Fibroblast of pulmonary artery (primary cell): ENCODE data around the gene ERLEC1.
"Not testable (repeated sequence)": the region's sequence is repeated elsewhere in the genome, so short reads cannot be mapped to it uniquely, and the experiment has no call there.

Experiments
- DNase-seq: peaks from one replicate; pipeline ENCODE4 v3.0.0-alpha.2; 2010; ENCODE audit warnings: low read depth
- H3K4me3 ChIP-seq: replicated peaks from 2 replicates; pipeline ENCODE4 v1.5.1; 2011; ENCODE audit warnings: low read depth, mild to moderate bottlenecking, control low read depth, low read length, moderate library complexity
- CTCF ChIP-seq: IDR thresholded peaks from 2 replicates; pipeline ENCODE4 v1.5.1; 2011; ENCODE audit warnings: mild to moderate bottlenecking, control low read depth, low read length, inconsistent platforms; ENCODE audit errors: missing control alignments

Gene ERLEC1

GRCh38 chr2:53828331-53828730 is 41.5 kb downstream of the ERLEC1 start:
- no peak for DNase-seq
- H3K4me3 ChIP-seq = no peak overlapping the region
- TF ChIP-seq CTCF = no peak

GRCh38 chr2:53829273-53829979 is 42.6 kb downstream of the ERLEC1 start:
- no peak overlapping the region for H3K4me3 ChIP-seq
- no peak for DNase-seq
- no peak for TF ChIP-seq CTCF

GRCh38 chr2:53829980-53830290 is 43.1 kb downstream of the ERLEC1 start:
- DNase-seq, H3K4me3 ChIP-seq: not testable (repeated sequence)

- DNase-seq = no peak
- no peak overlapping the region for H3K4me3 ChIP-seq
- TF ChIP-seq CTCF = no peak
Observed at GRCh38 chr2:53840580-53840979, 53.7 kb downstream of the ERLEC1 start.

GRCh38 chr2:53841651-53842050 is 54.8 kb downstream of the ERLEC1 start:
- DNase-seq, H3K4me3 ChIP-seq: not testable (repeated sequence)

- DNase-seq = no peak
- TF ChIP-seq CTCF = no peak
- H3K4me3 ChIP-seq = no peak overlapping the region
Observed at GRCh38 chr2:53842891-53843290, 56.0 kb downstream of the ERLEC1 start.

GRCh38 chr2:53843595-53843994 is 56.8 kb downstream of the ERLEC1 start:
- TF ChIP-seq CTCF = no peak
- no peak overlapping the region for H3K4me3 ChIP-seq
- DNase-seq = no peak

- no peak for TF ChIP-seq CTCF
- H3K4me3 ChIP-seq = no peak overlapping the region
- no peak for DNase-seq
Observed at GRCh38 chr2:53848062-53848461, 61.2 kb downstream of the ERLEC1 start.

- peak; percentile 45 for DNase-seq
- H3K4me3 ChIP-seq = not testable (repeated sequence)
Observed at GRCh38 chr2:53851052-53851757, 64.4 kb downstream of the ERLEC1 start.
